ENCODE measurements around the gene MAML3.

The MAML3 gene

GRCh38 chr4:139986689-139987501 is 167.1 kb downstream of the MAML3 start:
- no peak for DNase-seq

- DNase-seq = no peak
Observed at GRCh38 chr4:139986106-139986505, 167.9 kb downstream of the MAML3 start.

DNA sequence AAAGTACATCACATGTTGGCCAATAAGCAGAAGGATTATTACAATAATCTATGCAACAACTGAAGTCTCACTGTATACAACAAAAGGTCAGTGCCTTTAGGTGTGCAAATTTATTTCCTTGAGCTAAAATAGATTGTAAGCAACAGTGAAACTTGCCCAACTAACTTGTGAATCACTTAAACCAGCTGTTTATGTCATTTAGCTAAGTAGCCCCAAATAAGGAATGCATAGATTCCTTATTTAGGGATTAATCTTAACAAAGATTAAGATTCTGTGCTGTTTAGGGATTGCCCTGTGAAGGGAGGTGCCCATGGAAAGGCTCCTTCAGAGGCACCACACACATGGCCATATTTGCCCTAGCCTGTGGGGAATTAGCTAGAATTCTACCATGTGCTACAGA is 168.6 kb downstream of the MAML3 start:
- no peak for DNase-seq

- no peak for DNase-seq
Observed at GRCh38 chr4:139984471-139984870, 169.5 kb downstream of the MAML3 start.

DNA sequence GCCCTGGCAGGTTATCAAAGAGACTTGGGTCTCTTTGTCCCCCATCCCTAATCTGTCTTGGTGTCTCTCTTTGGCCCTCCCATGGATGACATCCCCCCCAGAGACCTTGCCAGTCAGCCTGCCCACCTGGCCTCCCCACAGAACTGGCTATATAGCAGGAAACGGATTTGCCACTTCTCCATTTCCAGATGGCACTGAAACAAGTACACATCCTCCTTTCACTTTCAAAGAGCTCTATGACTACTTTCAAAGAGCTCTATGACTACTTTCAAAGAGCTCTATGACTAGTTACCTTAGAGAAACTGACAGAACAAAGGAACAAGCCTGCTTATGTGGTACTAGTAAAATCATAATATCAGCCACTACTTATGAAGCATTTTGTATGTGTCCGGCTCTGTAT is 175.3 kb downstream of the MAML3 start:
- no peak for DNase-seq

- no peak for DNase-seq
Observed at GRCh38 chr4:139977838-139978609, 176.0 kb downstream of the MAML3 start.

- no peak for DNase-seq
Observed at GRCh38 chr4:139975830-139976272, 178.1 kb downstream of the MAML3 start.

DNA sequence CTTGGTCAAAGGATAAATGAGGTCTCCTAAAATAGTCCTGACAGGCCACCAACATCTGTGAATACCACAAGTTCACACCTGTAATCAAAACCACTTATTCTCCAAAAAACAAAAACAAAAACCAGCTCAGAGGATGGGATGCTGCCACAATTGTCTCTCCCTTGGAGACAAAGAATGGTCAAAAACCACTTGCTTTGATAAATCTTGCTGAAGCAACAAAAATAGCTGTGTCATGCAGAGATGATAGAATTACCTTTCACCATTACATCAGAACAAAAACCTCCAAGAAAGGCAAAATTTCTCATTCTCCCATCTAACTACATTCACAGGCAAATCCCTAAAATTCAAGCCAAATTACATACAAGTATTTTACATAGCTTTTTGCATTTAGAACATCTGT is 180.4 kb downstream of the MAML3 start:
- DNase-seq = no peak

GRCh38 chr4:139973015-139973414 is 181.0 kb downstream of the MAML3 start:
- no peak for DNase-seq

DNA sequence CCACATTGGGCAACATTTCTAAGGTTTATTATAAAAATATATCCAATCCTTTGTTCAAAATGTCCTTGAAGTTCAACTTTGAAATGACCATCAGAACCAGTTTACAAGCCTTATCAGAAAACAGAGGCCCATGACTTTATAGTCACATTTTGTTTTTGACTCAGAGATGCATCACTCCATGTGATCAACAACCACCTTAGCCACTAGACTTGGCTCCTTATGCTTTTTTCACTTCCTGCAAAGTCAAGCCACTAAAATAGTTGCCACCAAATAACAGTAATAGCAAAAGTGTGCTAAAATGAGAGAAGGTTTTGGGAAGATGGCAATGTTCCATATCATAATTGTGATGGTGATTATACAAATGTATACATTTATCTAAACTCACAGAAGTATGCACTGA is 181.7 kb downstream of the MAML3 start:
- no peak for DNase-seq

DNA sequence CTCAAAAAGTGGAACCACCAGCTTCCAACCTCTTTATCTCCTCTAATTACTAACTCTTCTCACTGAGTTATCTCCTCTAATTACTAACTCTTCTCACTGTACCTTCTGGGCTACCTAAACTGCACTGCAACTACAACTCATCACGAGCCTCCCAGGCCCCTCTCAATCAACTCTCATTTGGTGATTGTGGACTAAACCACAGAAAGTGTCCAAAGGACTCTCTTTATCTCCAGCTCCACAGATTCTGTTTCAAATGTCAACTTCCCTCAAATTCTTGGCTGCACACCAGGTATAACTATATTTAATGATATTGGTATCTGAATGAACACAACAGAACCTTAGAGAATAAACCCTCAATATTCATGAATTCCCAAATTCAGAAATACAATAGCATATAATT is 182.9 kb downstream of the MAML3 start:
- DNase-seq = no peak

DNA sequence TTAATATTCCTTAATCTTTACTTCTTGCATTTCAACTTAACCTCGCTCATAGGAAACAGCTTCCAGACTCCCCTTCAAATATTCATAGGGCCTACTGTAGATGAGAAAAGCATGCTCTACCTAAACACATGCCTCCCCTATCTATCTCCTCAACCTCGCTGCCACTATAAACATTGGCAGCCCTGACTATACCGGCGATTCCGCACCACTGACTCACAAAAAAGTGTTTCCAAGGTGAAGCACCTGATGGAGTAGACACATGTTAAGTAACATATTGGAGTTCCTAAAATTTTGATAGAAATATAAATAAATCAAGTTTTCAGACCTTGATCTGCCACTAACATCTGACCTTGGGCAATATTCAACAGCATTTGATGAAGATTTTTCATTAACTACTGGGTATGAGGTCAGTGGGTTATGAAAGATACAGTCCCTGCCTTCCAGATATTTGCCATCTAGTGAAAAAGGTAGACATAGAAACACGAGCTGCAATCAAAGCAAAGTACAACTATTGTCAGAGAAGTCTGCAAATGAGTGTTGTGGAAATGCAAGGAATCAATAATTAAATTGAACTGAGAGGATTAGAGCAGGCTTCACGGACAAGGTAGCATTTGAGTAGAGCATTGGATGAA is 184.2 kb downstream of the MAML3 start:
- DNase-seq = no peak

DNA sequence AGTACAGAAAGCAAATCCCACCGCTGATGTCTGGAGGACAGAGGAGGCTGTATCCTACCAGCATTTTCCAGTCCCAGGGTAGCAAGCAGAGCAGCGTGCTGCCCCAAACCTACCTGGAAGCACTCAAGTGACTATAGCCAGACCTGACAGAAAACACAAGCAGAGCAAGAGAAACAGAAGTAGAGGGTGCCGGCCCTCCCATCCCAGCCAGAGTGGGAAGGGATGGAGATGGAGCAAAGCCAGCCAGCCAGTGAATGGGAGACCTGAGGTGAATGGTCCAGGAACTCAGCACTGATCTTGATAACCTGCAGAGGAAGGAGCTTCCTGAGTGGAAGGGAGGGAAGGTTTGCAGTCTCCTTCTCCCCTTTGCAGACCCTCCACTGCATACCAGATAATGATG is 185.2 kb downstream of the MAML3 start:
- no peak for DNase-seq

- no peak for DNase-seq
Observed at GRCh38 chr4:139966383-139966782, 187.6 kb downstream of the MAML3 start.

DNA sequence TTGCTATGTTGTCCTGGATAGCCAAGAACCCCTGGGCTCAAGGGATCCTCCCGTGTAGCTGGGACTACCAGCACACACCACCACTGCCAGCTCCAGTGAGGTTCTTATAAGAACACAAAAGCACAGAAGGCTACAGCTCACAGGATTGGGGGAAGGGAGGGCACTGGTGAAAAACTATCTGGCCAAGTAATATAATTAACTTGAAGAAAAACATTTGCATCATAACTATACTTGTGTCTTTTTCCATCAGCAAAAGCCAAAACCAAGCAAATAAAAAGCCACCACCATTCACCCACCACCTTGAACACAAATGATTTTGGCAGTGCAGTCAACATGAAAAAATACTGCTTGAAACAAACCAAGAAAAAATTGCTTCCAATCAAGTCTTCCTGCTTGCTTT is 188.2 kb downstream of the MAML3 start:
- no peak for DNase-seq

- no peak for DNase-seq
Observed at GRCh38 chr4:139963708-139964107, 190.3 kb downstream of the MAML3 start.

DNA sequence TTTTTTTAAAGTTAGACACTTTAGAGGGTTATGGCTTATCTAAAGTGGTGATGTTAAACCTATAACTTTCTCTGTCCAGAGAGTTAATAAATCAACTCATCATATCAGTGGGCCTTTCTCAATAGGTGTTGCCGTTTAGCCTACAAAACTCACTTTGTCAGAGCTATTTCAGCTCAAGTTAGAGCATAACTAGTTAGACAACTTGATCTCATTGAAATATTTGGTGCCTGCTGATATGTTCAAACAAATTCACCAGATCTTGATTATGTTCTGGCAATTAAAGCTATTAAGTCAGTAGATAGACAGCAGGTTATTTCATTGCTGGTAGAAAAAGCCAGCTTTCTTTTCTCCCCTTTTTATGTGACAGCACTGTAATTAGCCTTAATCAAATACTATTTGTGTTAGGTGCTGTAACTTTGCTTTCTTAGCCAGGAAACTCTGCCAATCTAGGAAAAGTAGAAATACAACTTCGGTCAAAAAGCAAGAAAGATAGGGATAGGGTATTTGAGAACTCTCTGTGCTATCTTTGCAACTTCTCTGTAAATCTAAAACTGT is 191.8 kb downstream of the MAML3 start:
- no peak for DNase-seq

- no peak for DNase-seq
Observed at GRCh38 chr4:139961344-139961946, 192.5 kb downstream of the MAML3 start.

DNA sequence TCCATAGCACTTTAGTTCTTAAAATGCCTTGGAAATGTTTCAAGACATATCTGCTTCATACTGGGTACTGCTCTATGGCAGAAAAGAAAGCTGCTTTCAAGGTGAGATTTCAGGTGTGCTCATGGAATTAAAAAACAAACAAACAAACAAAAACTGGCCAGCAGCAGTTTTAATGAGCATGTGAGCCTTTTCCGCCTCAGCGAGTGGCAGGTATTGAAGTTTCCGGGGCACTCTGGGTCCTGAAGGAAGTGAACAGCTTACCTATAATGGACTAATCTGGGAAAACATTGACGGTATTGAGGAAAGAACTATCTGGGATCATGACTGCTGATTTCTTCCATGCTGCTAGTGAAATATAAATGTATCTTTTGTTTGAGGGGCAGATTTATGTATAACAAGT is 194.6 kb downstream of the MAML3 start:
- DNase-seq = no peak

DNA sequence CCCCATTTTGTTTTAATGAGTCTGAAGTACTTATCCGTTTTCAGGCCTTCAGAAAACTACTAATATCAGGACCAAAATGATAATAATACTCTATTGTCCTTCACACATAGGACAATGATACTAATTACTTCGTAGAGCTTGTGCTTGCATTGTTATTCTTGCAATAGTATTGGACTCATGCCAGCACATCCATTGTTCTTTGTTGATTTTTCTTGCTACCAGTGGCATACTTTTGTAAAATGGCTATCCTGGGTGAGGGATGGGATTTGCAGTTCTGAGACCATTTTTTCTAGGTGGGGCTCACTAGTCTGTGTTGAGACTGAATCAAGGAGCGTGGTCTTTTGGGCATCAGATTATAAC is 195.3 kb downstream of the MAML3 start:
- no peak for DNase-seq

- DNase-seq = no peak
Observed at GRCh38 chr4:139957986-139958738, 195.8 kb downstream of the MAML3 start.

DNA sequence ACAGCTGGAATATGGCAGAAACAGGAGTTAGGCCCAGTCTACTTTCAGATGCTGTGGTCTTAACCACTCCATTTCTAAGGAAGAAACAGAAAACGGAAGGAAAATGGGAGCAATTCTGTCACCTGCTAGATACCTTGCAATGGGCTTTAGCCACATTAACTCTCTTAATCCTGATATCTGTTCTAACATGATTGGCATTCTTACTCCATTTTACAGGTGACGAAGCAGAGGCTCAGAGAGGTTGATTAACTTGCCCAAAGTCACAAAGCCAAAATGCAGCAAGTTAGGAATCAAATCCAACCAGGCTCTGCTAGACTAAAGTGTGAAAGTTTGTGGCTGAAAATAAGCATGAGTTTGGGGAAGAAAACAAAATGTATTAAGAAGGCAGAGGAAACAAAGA is 196.9 kb downstream of the MAML3 start:
- no peak for DNase-seq
